ENCODE data around the gene SCYGR5. TPM values are rescaled to one million over a fixed set of nuclear protein-coding genes. Genes with fewer than 3 reads are reported as not detected.

Gene SCYGR5
- total and polyA plus RNA-seq, 4 donors = not detected

GRCh38 chr2:227629435-227629834 is 37.2 kb upstream of the SCYGR5 start:
- H3K27me3 ChIP-seq (ENCODE audit: control insufficient read depth in 4 of 4, insufficient read depth in 4 of 4, low read length in 3 of 4) = no peaks in the 10 kb centered on the region
- H3K4me3 ChIP-seq (ENCODE audit: low read depth in 1 of 3, low read length in 3 of 3) = no peak overlapping the region
- DNase-seq (ENCODE audit: low spot score) = no peak
- 70% methylated on average over 7 of the region's 7 CpGs for WGBS
- H3K9ac ChIP-seq (ENCODE audit: low read depth in 1 of 2, low read length in 2 of 2) = no peak overlapping the region
- no peak overlapping the region for H3K27ac ChIP-seq (ENCODE audit: low read depth in 1 of 2, low read length in 2 of 2)
- no peaks in the 10 kb centered on the region for H3K9me3 ChIP-seq (ENCODE audit: control insufficient read depth in 4 of 4, low read length in 3 of 4)
- H3K4me1 ChIP-seq (ENCODE audit: control insufficient read depth in 4 of 4, insufficient read depth in 4 of 4, low read length in 3 of 4) = no peaks in the 10 kb centered on the region
- no peaks in the 10 kb centered on the region for H3K36me3 ChIP-seq (ENCODE audit: control insufficient read depth in 4 of 4, insufficient read depth in 3 of 4, low read depth in 1 of 4, low read length in 3 of 4)
- TF ChIP-seq RXRA (IDR thresholded peaks at IDR 0.05) (no peak), YY1 (IDR thresholded peaks at IDR 0.05) (no peak), SP1 (IDR thresholded peaks at IDR 0.05) (no peak), RAD21 (IDR thresholded peaks at IDR 0.05) (no peak), HNF4G (IDR thresholded peaks at IDR 0.05) (no peak)
- TF ChIP-seq, protein P1, sequence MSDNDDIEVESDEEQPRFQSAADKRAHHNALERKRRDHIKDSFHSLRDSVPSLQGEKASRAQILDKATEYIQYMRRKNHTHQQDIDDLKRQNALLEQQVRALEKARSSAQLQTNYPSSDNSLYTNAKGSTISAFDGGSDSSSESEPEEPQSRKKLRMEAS (IDR thresholded peaks at IDR 0.05) = no peak

DNA sequence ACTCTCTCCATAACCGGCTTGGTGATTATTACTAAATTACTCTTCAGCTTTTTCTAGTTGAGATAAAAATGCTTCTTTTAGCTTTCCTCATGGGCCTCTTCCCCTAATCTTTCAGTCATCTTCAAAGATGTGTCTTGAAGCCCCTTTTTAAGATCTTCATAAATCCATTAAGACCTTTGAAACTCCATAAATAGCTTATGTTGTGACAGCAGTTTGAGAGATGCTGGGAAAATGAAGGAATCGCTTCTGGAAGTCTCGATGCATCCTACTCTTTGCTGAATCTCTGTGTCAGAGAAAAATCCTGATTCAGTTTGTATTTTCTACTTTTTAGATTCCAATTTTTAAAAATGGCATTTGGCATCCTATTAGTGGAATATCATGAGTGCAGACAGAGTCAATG is 36.3 kb upstream of the SCYGR5 start:
- Histone ChIP-seq H3K9ac (ENCODE audit: low read depth in 1 of 2, low read length in 2 of 2) (no peak overlapping the region), H3K27me3 (ENCODE audit: control insufficient read depth in 4 of 4, insufficient read depth in 4 of 4, low read length in 3 of 4) (no peaks in the 10 kb centered on the region), H3K36me3 (ENCODE audit: control insufficient read depth in 4 of 4, insufficient read depth in 3 of 4, low read depth in 1 of 4, low read length in 3 of 4) (no peaks in the 10 kb centered on the region), H3K4me3 (ENCODE audit: low read depth in 1 of 3, low read length in 3 of 3) (no peak overlapping the region), H3K9me3 (ENCODE audit: control insufficient read depth in 4 of 4, low read length in 3 of 4) (no peaks in the 10 kb centered on the region), H3K27ac (ENCODE audit: low read depth in 1 of 2, low read length in 2 of 2) (no peak overlapping the region), H3K4me1 (ENCODE audit: control insufficient read depth in 4 of 4, insufficient read depth in 4 of 4, low read length in 3 of 4) (no peaks in the 10 kb centered on the region)
- TF ChIP-seq FOXA1 (IDR thresholded peaks at IDR 0.05) (no peak), JUND (IDR thresholded peaks at IDR 0.05) (no peak), ATF3 (IDR thresholded peaks at IDR 0.05) (no peak), YY1 (IDR thresholded peaks at IDR 0.05) (no peak), RAD21 (IDR thresholded peaks at IDR 0.05) (no peak), TAF1 (conservative IDR thresholded peaks at IDR 0.05) (no peak), HNF4A (conservative IDR thresholded peaks at IDR 0.05) (no peak), SP1 (IDR thresholded peaks at IDR 0.05) (no peak)
- TF ChIP-seq, protein P1 (IDR thresholded peaks at IDR 0.05) = no peak
- WGBS = 90% methylated on average over 3 of the region's 3 CpGs
- no peak for DNase-seq (ENCODE audit: low spot score)

DNA sequence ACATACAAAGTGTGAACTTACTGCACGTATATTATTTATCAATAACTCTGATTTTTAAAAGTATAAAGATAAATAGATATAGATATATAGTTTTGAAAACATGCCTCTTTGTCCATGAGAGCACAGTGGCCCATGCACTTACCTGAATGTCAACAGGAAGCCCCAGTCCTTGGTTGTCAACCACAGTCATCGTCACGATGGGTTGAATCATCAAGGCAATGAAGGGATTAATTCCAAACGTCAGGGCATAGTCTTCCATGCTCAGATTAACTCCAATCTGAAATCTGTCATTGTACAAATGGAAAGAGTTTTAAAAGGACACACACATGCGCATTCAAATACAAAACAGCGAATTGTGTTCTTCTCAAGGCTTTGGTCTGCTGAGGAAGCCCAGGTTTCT is 33.8 kb upstream of the SCYGR5 start:
- no peaks in the 10 kb centered on the region for H3K27me3 ChIP-seq (ENCODE audit: control insufficient read depth in 4 of 4, insufficient read depth in 4 of 4, low read length in 3 of 4)
- no peak overlapping the region for H3K9ac ChIP-seq (ENCODE audit: low read depth in 1 of 2, low read length in 2 of 2)
- no peak overlapping the region for H3K27ac ChIP-seq (ENCODE audit: low read depth in 1 of 2, low read length in 2 of 2)
- no peak overlapping the region for H3K4me3 ChIP-seq (ENCODE audit: low read depth in 1 of 3, low read length in 3 of 3)
- WGBS = 87% methylated on average over 6 of the region's 6 CpGs
- no peaks in the 10 kb centered on the region for H3K9me3 ChIP-seq (ENCODE audit: control insufficient read depth in 4 of 4, low read length in 3 of 4)
- no peaks in the 10 kb centered on the region for H3K4me1 ChIP-seq (ENCODE audit: control insufficient read depth in 4 of 4, insufficient read depth in 4 of 4, low read length in 3 of 4)
- no peak for TF ChIP-seq REST (IDR thresholded peaks at IDR 0.05)
- TF ChIP-seq, protein P1 (IDR thresholded peaks at IDR 0.05) = no peak
- no peak for TF ChIP-seq SP1 (IDR thresholded peaks at IDR 0.05)
- TF ChIP-seq HNF4G (IDR thresholded peaks at IDR 0.05) = no peak
- TF ChIP-seq YY1 (IDR thresholded peaks at IDR 0.05) = no peak
- TF ChIP-seq EGR1 (IDR thresholded peaks at IDR 0.05; ENCODE audit: low read depth in 2 of 2) = no peak
- TF ChIP-seq, protein P2, sequence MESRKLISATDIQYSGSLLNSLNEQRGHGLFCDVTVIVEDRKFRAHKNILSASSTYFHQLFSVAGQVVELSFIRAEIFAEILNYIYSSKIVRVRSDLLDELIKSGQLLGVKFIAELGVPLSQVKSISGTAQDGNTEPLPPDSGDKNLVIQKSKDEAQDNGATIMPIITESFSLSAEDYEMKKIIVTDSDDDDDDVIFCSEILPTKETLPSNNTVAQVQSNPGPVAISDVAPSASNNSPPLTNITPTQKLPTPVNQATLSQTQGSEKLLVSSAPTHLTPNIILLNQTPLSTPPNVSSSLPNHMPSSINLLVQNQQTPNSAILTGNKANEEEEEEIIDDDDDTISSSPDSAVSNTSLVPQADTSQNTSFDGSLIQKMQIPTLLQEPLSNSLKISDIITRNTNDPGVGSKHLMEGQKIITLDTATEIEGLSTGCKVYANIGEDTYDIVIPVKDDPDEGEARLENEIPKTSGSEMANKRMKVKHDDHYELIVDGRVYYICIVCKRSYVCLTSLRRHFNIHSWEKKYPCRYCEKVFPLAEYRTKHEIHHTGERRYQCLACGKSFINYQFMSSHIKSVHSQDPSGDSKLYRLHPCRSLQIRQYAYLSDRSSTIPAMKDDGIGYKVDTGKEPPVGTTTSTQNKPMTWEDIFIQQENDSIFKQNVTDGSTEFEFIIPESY (IDR thresholded peaks at IDR 0.05) = no peak
- no peak for TF ChIP-seq TAF1 (conservative IDR thresholded peaks at IDR 0.05)
- TF ChIP-seq JUND (IDR thresholded peaks at IDR 0.05) = no peak
- TF ChIP-seq FOXA2 (IDR thresholded peaks at IDR 0.05) = no peak
- no peak for TF ChIP-seq HNF4A (conservative IDR thresholded peaks at IDR 0.05)
- TF ChIP-seq RXRA (IDR thresholded peaks at IDR 0.05) = no peak
- TF ChIP-seq ATF3 (IDR thresholded peaks at IDR 0.05) = no peak
- TF ChIP-seq NR2F2 (IDR thresholded peaks at IDR 0.05) = no peak
- TF ChIP-seq FOXA1 (IDR thresholded peaks at IDR 0.05) = no peak
- TF ChIP-seq GABPA (IDR thresholded peaks at IDR 0.05 in 1 of 2, conservative IDR thresholded peaks at IDR 0.05 in 1 of 2) = no peak
- no peak for TF ChIP-seq RAD21 (IDR thresholded peaks at IDR 0.05)
- TF ChIP-seq CTCF (IDR thresholded peaks at IDR 0.05; ENCODE audit: low read depth, low read length, missing input control) = no peak
- no peak for DNase-seq (ENCODE audit: low spot score)
- no peaks in the 10 kb centered on the region for H3K36me3 ChIP-seq (ENCODE audit: control insufficient read depth in 4 of 4, insufficient read depth in 3 of 4, low read depth in 1 of 4, low read length in 3 of 4)
